PFSK-1 (cell line): Measurements from ENCODE around the gene ALOX12B.

Experiments used
- POLR2AphosphoS5 ChIP-seq: IDR thresholded peaks from 2 replicates; pipeline ENCODE4 v1.6.1; 2012; ENCODE audit warnings: low read depth, mild to moderate bottlenecking, control low read depth, low read length, moderate library complexity
- REST ChIP-seq, 2 experiments: IDR thresholded peaks; 2 replicates each; pipeline versions ENCODE4 v1.6.1 to v1.8.0; 2011 to 2012; ENCODE audit warnings: low read depth in 2 of 2, low read length in 2 of 2, control low read depth in 1 of 2, inconsistent platforms in 1 of 2, mild to moderate bottlenecking in 1 of 2, moderate library complexity in 1 of 2; ENCODE audit not compliant: insufficient read depth in 1 of 2
- SIN3A ChIP-seq: IDR thresholded peaks from 2 replicates; pipeline ENCODE4 v1.6.1; 2012; ENCODE audit warnings: mild to moderate bottlenecking, low read length, moderate library complexity, borderline replicate concordance; ENCODE audit not compliant: insufficient read depth

GRCh38 chr17:8046306-8046928 is 41.1 kb downstream of the ALOX12B start:
- no peak for TF ChIP-seq POLR2AphosphoS5
- TF ChIP-seq SIN3A: no peak
- TF ChIP-seq REST (IDR thresholded peaks at IDR 0.05; ENCODE audit: insufficient read depth in 1 of 2, low read depth in 2 of 2, low read length in 2 of 2): no peak
